B cell (primary cell): Measurements from ENCODE around the gene TOLLIP.
"Not testable (repeated sequence)": the region's sequence is repeated elsewhere in the genome, so short reads cannot be mapped to it uniquely, and the experiment has no call there.

Experiments used
- EZH2 ChIP-seq: IDR thresholded peaks from 2 replicates; pipeline ENCODE4 v1.6.1; 2012; ENCODE audit warnings: borderline replicate concordance, low read depth, mild to moderate bottlenecking, moderate library complexity, low read length; ENCODE audit not compliant: insufficient read depth, poor library complexity, severe bottlenecking
- TF ChIP-seq, protein P1 (sequence below): fragments of 200-600 bp; IDR thresholded peaks from one replicate; pipeline ENCODE4 v1.8.0; 2022; ENCODE audit warnings: antibody characterized with exemption, mild to moderate bottlenecking

DNA sequence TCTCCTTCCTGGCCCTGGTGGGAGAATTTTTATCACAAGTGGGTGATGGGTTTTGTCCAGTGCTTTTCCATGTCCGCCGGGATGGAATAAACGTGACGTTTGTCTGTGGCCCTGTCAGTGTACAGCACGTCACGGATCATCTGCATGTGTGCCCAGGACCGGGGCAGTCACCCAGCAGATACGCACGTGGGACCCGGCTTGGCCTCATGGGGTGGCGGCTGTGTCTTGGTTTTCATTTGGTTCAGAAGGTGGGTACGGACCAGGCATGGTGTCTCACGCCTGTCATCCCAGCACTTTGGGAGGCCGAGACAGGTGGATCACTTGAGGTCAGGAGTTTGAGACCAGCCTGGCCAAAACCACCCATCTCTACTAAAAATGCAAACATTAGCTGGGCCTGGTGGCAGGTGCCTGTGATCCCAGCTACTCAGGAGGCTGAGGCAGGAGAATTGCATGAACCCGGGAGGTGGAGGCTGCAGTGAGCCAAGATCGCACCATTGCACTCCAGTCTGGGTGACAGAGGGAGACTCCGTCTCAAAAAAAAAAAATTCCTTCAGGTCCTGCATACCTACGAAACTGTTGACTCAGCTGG, 38.1 kb upstream of the TOLLIP start:
- not testable (repeated sequence) for TF ChIP-seq EZH2
- TF ChIP-seq, protein P1, sequence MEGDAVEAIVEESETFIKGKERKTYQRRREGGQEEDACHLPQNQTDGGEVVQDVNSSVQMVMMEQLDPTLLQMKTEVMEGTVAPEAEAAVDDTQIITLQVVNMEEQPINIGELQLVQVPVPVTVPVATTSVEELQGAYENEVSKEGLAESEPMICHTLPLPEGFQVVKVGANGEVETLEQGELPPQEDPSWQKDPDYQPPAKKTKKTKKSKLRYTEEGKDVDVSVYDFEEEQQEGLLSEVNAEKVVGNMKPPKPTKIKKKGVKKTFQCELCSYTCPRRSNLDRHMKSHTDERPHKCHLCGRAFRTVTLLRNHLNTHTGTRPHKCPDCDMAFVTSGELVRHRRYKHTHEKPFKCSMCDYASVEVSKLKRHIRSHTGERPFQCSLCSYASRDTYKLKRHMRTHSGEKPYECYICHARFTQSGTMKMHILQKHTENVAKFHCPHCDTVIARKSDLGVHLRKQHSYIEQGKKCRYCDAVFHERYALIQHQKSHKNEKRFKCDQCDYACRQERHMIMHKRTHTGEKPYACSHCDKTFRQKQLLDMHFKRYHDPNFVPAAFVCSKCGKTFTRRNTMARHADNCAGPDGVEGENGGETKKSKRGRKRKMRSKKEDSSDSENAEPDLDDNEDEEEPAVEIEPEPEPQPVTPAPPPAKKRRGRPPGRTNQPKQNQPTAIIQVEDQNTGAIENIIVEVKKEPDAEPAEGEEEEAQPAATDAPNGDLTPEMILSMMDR, result not testable (repeated sequence)
